A673 (cell line): ENCODE data around the gene AGER. TPM values are rescaled to one million over a fixed set of nuclear protein-coding genes. Genes with fewer than 3 reads are reported as not detected.
"Not testable (repeated sequence)": the region's sequence is repeated elsewhere in the genome, so short reads cannot be mapped to it uniquely, and the experiment has no call there.

ENCODE experiments used
- BruUV-seq: library from RNA; stranded (reverse); fragments of 400-500 nt; replicated peaks from 2 replicates; lab custom pipeline; 2021; lab: Mats Ljungman, UMichigan
- CTCF ChIA-PET: fragments of 300-600 bp; sonication (Branson Sonifier 250); formaldehyde crosslinking; loops from one replicate; lab custom pipeline; 2022; ENCODE audit warnings: antibody characterized with exemption; lab: Charles Lee
- POLR2A ChIA-PET: fragments of 300-600 bp; sonication (Branson Sonifier 250); formaldehyde crosslinking; loops from one replicate; lab custom pipeline; 2022; ENCODE audit warnings: antibody characterized with exemption; ENCODE audit not compliant: low non-redundant PET; lab: Charles Lee
- DNase-seq: peaks from one replicate; pipeline ENCODE4 v3.0.0-alpha.2; 2015; ENCODE audit warnings: low spot score
- H3K27ac ChIP-seq: fragments of 200-600 bp; sonication (generic); 2 replicates; pipeline ENCODE4 v1.5.1; 2016; ENCODE audit warnings: mixed run types, low read depth, mild to moderate bottlenecking, mixed read lengths, antibody characterized with exemption, low read length; ENCODE audit not compliant: poor library complexity, severe bottlenecking
- H3K27me3 ChIP-seq: fragments of 200-600 bp; sonication (generic); replicated peaks from 2 replicates; pipeline ENCODE4 v1.6.1; 2017; ENCODE audit warnings: mixed run types, low read depth, mild to moderate bottlenecking, mixed read lengths, antibody characterized with exemption, low read length; ENCODE audit not compliant: insufficient read depth, poor library complexity
- H3K36me3 ChIP-seq: fragments of 200-600 bp; sonication (generic); 2 replicates; pipeline ENCODE4 v1.6.1; 2016; ENCODE audit warnings: mixed run types, mild to moderate bottlenecking, mixed read lengths, antibody characterized with exemption, low read length; ENCODE audit not compliant: insufficient read depth, poor library complexity, severe bottlenecking
- H3K4me1 ChIP-seq: fragments of 200-600 bp; sonication (generic); 2 replicates; pipeline ENCODE4 v1.6.1; 2017; ENCODE audit warnings: mixed run types, mild to moderate bottlenecking, mixed read lengths, antibody characterized with exemption, low read length; ENCODE audit not compliant: insufficient read depth, poor library complexity, severe bottlenecking
- H3K4me3 ChIP-seq: fragments of 200-600 bp; sonication (generic); 2 replicates; pipeline ENCODE4 v1.5.1; 2016; ENCODE audit warnings: low read depth, mixed run types, mild to moderate bottlenecking, mixed read lengths, low read length; ENCODE audit not compliant: poor library complexity, severe bottlenecking
- H3K9me3 ChIP-seq: fragments of 200-600 bp; sonication (generic); 2 replicates; pipeline ENCODE4 v1.6.1; 2016; ENCODE audit warnings: mixed run types, low read depth, mild to moderate bottlenecking, mixed read lengths, antibody characterized with exemption, low read length; ENCODE audit not compliant: poor library complexity, severe bottlenecking
- CTCF ChIP-seq: fragments of 300-800, 200-600 bp; sonication (generic); conservative IDR thresholded peaks from 2 replicates; pipeline ENCODE4 v1.5.1; 2017; ENCODE audit warnings: low read depth, mild to moderate bottlenecking, antibody characterized with exemption, low read length, moderate library complexity, mixed read lengths
- EZH2 ChIP-seq: fragments of 200-600 bp; sonication (generic); IDR thresholded peaks from 2 replicates; pipeline ENCODE4 v1.6.1; 2017; ENCODE audit warnings: borderline replicate concordance, low read depth, mild to moderate bottlenecking, mixed read lengths, antibody characterized with exemption, low read length; ENCODE audit not compliant: poor library complexity, severe bottlenecking
- intact Hi-C: fragments of 100-400 bp; cut with micrococcal nuclease; formaldehyde crosslinking; loops from one replicate; pipeline ENCODE4 v1.10.0; 2022; ENCODE audit not compliant: unreplicated experiment
- total RNA-seq: library from RNA; stranded (reverse); gene quantifications from 2 replicates; pipeline ENCODE4 v1.2.3, GENCODE V29; 2021

The AGER gene
- total RNA-seq, 1 experiment from 2014 or later, result 13.3 TPM

DNA sequence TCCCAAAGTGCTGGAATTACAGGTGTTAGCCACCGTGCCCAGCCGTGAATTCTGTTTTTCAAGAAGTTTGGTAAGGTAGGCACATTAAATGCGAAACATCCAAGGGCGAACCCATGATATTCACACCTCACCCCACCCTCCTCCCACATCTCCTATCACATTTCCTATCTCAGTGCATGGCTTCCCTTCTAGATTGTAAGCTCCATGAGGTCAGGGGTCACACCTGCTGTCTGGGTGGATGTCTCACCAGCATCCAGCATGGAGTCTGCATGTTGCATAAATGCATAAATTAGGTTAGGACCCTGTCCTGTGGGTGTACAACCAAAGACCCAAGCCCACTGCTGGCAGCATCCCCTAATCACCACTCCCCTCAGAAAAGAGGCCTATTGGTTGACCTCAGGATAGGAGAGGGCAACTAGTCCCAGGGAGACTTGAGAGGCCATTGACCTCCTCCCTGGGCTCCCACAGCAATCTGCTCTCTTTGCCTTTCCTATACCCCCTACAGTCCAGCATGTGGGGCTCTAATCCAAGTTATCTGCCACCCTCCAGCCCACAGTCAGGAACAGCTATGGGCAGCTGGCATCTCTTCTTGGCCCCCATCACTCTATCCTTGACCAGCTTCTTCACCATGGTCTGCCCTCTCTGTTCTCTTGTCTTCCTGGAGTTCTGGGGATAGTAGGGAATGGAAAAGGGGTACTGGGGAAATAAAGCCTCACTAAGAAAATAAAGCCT, 36.5 kb downstream of the AGER start:
- no peaks in the 10 kb centered on the region for H3K36me3 ChIP-seq
- intact Hi-C loops, result no loop called here
- no TSS peak for BruUV-seq
- no peaks in the 10 kb centered on the region for H3K9me3 ChIP-seq
- H3K4me3 ChIP-seq, result no peak overlapping the region
- ChIA-PET CTCF (no interaction called here), POLR2A (no interaction called here)
- no peak overlapping the region for H3K27ac ChIP-seq
- peaks cover 11% of the 10 kb centered on the region for H3K4me1 ChIP-seq
- no peaks in the 10 kb centered on the region for H3K27me3 ChIP-seq
- no peak for TF ChIP-seq CTCF
- TF ChIP-seq EZH2, result no peak
- DNase-seq, result no peak

DNA sequence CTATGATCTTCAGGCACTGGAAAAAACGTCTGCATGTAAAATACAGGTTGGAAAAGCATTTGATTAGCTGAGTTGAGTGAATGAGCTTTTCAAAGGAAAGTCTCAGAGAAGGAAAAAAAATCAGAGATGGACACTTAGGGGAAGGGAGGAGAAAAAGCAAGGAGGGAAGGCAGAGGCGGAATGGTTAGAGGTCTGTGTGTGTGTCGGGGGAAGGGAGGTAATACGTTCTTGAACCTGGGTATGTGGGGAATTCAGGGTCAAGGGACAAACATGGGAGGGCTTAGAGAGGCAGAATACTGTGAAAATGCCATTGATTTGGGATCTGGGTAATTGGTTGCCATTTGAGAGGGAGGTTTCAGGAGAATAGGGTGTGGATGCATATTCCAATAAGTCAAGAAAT, 37.4 kb downstream of the AGER start:
- Histone ChIP-seq H3K4me3 (no peak overlapping the region), H3K27me3 (no peaks in the 10 kb centered on the region), H3K4me1 (peaks cover 3% of the 10 kb centered on the region), H3K9me3 (no peaks in the 10 kb centered on the region), H3K36me3 (no peaks in the 10 kb centered on the region), H3K27ac (no peak overlapping the region)
- no peak for TF ChIP-seq CTCF
- TF ChIP-seq EZH2, result no peak
- no TSS peak for BruUV-seq
- intact Hi-C loops, result no loop called here
- DNase-seq, result no peak
- CTCF ChIA-PET, result no interaction called here
- POLR2A ChIA-PET, result no interaction called here

- H3K27ac ChIP-seq, result no peak overlapping the region
- DNase-seq, result no peak
- intact Hi-C loops, result no loop called here
- no TSS peak for BruUV-seq
- no peaks in the 10 kb centered on the region for H3K9me3 ChIP-seq
- POLR2A ChIA-PET, result no interaction called here
- peaks cover 2% of the 10 kb centered on the region for H3K4me1 ChIP-seq
- TF ChIP-seq CTCF (no peak), EZH2 (no peak)
- no peaks in the 10 kb centered on the region for H3K36me3 ChIP-seq
- CTCF ChIA-PET, result no interaction called here
- H3K27me3 ChIP-seq, result no peaks in the 10 kb centered on the region
- no peak overlapping the region for H3K4me3 ChIP-seq
Measured at GRCh38 chr6:32146287-32146686, 37.8 kb downstream of the AGER start.

GRCh38 chr6:32144238-32144637, 39.8 kb downstream of the AGER start:
- H3K9me3 ChIP-seq, BruUV-seq, H3K27me3 ChIP-seq, CTCF ChIA-PET, DNase-seq, POLR2A ChIA-PET, H3K36me3 ChIP-seq, H3K4me1 ChIP-seq, H3K27ac ChIP-seq, intact Hi-C loops, H3K4me3 ChIP-seq: not testable (repeated sequence)
